GM12801 (cell line): Measurements from ENCODE around the gene ANKRD11.

ENCODE experiments used
- CTCF ChIP-seq: IDR thresholded peaks from one replicate; pipeline ENCODE4 v1.5.1; 2011; ENCODE audit warnings: control low read depth; ENCODE audit not compliant: insufficient read length; ENCODE audit errors: extremely low read depth

The ANKRD11 gene

GRCh38 chr16:89458551-89458950 is 31.8 kb downstream of the ANKRD11 start:
- no peak for TF ChIP-seq CTCF

GRCh38 chr16:89456419-89456959 is 33.9 kb downstream of the ANKRD11 start:
- no peak for TF ChIP-seq CTCF

GRCh38 chr16:89455692-89456091 is 34.7 kb downstream of the ANKRD11 start:
- no peak for TF ChIP-seq CTCF

- no peak for TF ChIP-seq CTCF
Observed at GRCh38 chr16:89455178-89455577, 35.2 kb downstream of the ANKRD11 start.

GRCh38 chr16:89453501-89454321 is 36.6 kb downstream of the ANKRD11 start:
- TF ChIP-seq CTCF = no peak

- no peak for TF ChIP-seq CTCF
Observed at GRCh38 chr16:89452925-89453324, 37.4 kb downstream of the ANKRD11 start.

- no peak for TF ChIP-seq CTCF
Observed at GRCh38 chr16:89452241-89452640, 38.1 kb downstream of the ANKRD11 start.
